Measurements from ENCODE around the gene CRTAC1.

CRTAC1 gene

GRCh38 chr10:98030093-98030821, at the start of gene CRTAC1:
CRTAC1 (minus strand) TSS chr10:98030621; CDS start chr10:98030472, 149 bp downstream.
- TF ChIP-seq, protein P1, sequence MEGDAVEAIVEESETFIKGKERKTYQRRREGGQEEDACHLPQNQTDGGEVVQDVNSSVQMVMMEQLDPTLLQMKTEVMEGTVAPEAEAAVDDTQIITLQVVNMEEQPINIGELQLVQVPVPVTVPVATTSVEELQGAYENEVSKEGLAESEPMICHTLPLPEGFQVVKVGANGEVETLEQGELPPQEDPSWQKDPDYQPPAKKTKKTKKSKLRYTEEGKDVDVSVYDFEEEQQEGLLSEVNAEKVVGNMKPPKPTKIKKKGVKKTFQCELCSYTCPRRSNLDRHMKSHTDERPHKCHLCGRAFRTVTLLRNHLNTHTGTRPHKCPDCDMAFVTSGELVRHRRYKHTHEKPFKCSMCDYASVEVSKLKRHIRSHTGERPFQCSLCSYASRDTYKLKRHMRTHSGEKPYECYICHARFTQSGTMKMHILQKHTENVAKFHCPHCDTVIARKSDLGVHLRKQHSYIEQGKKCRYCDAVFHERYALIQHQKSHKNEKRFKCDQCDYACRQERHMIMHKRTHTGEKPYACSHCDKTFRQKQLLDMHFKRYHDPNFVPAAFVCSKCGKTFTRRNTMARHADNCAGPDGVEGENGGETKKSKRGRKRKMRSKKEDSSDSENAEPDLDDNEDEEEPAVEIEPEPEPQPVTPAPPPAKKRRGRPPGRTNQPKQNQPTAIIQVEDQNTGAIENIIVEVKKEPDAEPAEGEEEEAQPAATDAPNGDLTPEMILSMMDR (IDR thresholded peaks at IDR 0.05; ENCODE audit: low read depth, low read length) = no peak
- no peak for DNase-seq (ENCODE audit: extremely low read depth, low read depth)

GRCh38 chr10:98078774-98079173, 48.4 kb upstream of the CRTAC1 start:
- TF ChIP-seq, protein P1 (IDR thresholded peaks at IDR 0.05; ENCODE audit: low read depth, low read length) = no peak
- DNase-seq (ENCODE audit: extremely low read depth, low read depth) = no peak

DNA sequence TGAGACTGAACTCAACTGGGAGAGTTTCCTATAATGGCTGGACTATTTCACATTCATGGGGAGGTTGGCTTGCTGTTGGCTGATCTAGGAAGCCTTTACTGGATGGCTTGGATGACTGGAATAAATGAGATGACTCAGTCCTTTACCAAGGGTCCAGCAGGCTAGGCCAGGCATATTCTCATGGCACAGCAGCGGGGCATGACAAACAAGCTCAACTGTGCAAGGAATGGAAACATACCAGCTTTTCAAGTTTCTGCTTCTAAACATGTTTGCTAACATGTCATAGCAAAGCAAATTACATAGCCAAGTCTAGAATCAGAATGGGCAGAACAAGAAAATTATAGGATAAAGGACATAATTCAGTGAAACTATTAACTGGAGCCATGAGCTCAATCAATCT, 46.8 kb upstream of the CRTAC1 start:
- TF ChIP-seq, protein P1 (IDR thresholded peaks at IDR 0.05; ENCODE audit: low read depth, low read length) = no peak
- DNase-seq (ENCODE audit: extremely low read depth, low read depth) = no peak

GRCh38 chr10:98076086-98076485, 45.7 kb upstream of the CRTAC1 start:
- TF ChIP-seq, protein P1 (IDR thresholded peaks at IDR 0.05; ENCODE audit: low read depth, low read length) = no peak
- no peak for DNase-seq (ENCODE audit: extremely low read depth, low read depth)

- no peak for DNase-seq (ENCODE audit: extremely low read depth, low read depth)
- TF ChIP-seq, protein P1 (IDR thresholded peaks at IDR 0.05; ENCODE audit: low read depth, low read length) = no peak
Observed at GRCh38 chr10:98074315-98074911, 44.0 kb upstream of the CRTAC1 start.

GRCh38 chr10:98067165-98067564, 36.7 kb upstream of the CRTAC1 start:
- TF ChIP-seq, protein P1 (IDR thresholded peaks at IDR 0.05; ENCODE audit: low read depth, low read length) = no peak
- DNase-seq (ENCODE audit: extremely low read depth, low read depth) = no peak

DNA sequence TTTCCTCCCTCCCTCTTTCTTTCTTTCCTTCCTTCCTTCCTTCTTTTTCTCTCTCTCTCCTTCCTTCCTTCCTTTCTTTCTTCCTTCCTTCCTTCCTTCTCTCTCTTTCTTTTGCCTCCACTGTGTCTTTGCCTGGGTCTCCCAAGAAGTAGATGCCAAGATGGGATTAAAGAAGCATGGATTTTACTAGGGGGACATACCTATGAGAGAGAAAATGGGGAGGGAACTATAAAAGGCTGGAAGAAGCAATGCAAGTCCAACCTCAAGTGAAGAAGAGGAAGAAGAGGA, 33.3 kb upstream of the CRTAC1 start:
- no peak for DNase-seq (ENCODE audit: extremely low read depth, low read depth)

More for the DNA sequence above, 33.3 kb upstream of the CRTAC1 start:
- TF ChIP-seq, protein P1 (IDR thresholded peaks at IDR 0.05; ENCODE audit: low read depth, low read length) = no peak
